Endodermal cell (in vitro differentiated cells): ENCODE data around the gene RTEL1. TPM values are rescaled to one million over a fixed set of nuclear protein-coding genes. Genes with fewer than 3 reads are reported as not detected.

Experiments
- DNase-seq: peaks from one replicate; pipeline ENCODE4 v3.0.0-alpha.2; 2017
- H3K27ac ChIP-seq: 2 replicates; pipeline ENCODE4 v1.5.1; 2013; ENCODE audit warnings: mild to moderate bottlenecking, low read depth, low read length, moderate library complexity
- H3K27me3 ChIP-seq: 2 replicates; pipeline ENCODE4 v1.6.1; 2013; ENCODE audit warnings: mild to moderate bottlenecking, low read length, moderate library complexity; ENCODE audit not compliant: insufficient read depth, control insufficient read depth, poor library complexity, severe bottlenecking
- H3K36me3 ChIP-seq: 2 replicates; pipeline ENCODE4 v1.7.0; 2013; ENCODE audit warnings: mild to moderate bottlenecking, low read length, moderate library complexity; ENCODE audit not compliant: control insufficient read depth, insufficient read depth
- H3K4me1 ChIP-seq: one replicate; pipeline ENCODE4 v1.7.0; 2013; ENCODE audit warnings: low read length; ENCODE audit not compliant: control insufficient read depth, insufficient read depth
- H3K4me3 ChIP-seq: 2 replicates; pipeline ENCODE4 v1.5.1; 2013; ENCODE audit warnings: mild to moderate bottlenecking, low read length, moderate library complexity
- H3K9ac ChIP-seq: 2 replicates; pipeline ENCODE4 v1.6.1; 2013; ENCODE audit warnings: mild to moderate bottlenecking, low read length, moderate library complexity; ENCODE audit not compliant: poor library complexity, severe bottlenecking; ENCODE audit errors: extremely low read depth
- H3K9me3 ChIP-seq: 2 replicates; pipeline ENCODE4 v1.6.1; 2013; ENCODE audit warnings: mild to moderate bottlenecking, low read length, moderate library complexity; ENCODE audit not compliant: control insufficient read depth
- H3K27ac Mint-ChIP-seq: 2 replicates; pipeline ENCODE4 v1.8.0; 2020; ENCODE audit warnings: mixed read lengths
- H3K27me3 Mint-ChIP-seq: 2 replicates; pipeline ENCODE4 v1.8.0; 2021; ENCODE audit warnings: mild to moderate bottlenecking, mixed read lengths; ENCODE audit not compliant: insufficient read depth
- H3K36me3 Mint-ChIP-seq: 2 replicates; pipeline ENCODE4 v1.8.0; 2020; ENCODE audit warnings: low read depth, mixed read lengths
- H3K4me1 Mint-ChIP-seq: 2 replicates; pipeline ENCODE4 v1.8.0; 2020; ENCODE audit warnings: mixed read lengths
- H3K4me3 Mint-ChIP-seq: 2 replicates; pipeline ENCODE4 v1.8.0; 2020; ENCODE audit warnings: mild to moderate bottlenecking, moderate library complexity, mixed read lengths
- H3K9me3 Mint-ChIP-seq: 2 replicates; pipeline ENCODE4 v1.8.0; 2020; ENCODE audit warnings: mild to moderate bottlenecking, mixed read lengths
- CTCF ChIP-seq: fragments of 200-600 bp; sonication (generic); conservative IDR thresholded peaks from 2 replicates; pipeline ENCODE4 v1.5.0; 2021; ENCODE audit warnings: antibody characterized with exemption, mild to moderate bottlenecking
- WGBS, 2 experiments: methylation state at CpG; one replicate each; pipeline versions ENCODE4 v1.1.5 to v1.1.7; 2013; ENCODE audit warnings: missing lambda C conversion rate in 2 of 2, mixed read lengths in 1 of 2; ENCODE audit not compliant: insufficient coverage in 1 of 2, insufficient read length in 1 of 2; 5-methylcytosine and 5-hydroxymethylcytosine counted together
- total RNA-seq, 2 donors: library from RNA; stranded (reverse); fragmentation: NEBNext Ultra II Directional in 1 of 2; extraction: Animal tissue kit (Norgen Biotek cat#: 25700) in 1 of 2; gene quantifications; 2 replicates in 1 of 2; 3 replicates in 1 of 2; pipeline ENCODE4 v1.2.1, GENCODE V29; 2021

Gene RTEL1
- total RNA-seq, 2 donors from 2014 or later, result 33.9 to 36.7 TPM

- no peak overlapping the region for H3K4me3 ChIP-seq
- H3K4me1 Mint-ChIP-seq, result peaks cover 9% of the 10 kb centered on the region
- peaks cover 41% of the 10 kb centered on the region for H3K36me3 Mint-ChIP-seq
- no peaks in the 10 kb centered on the region for H3K9me3 ChIP-seq
- no peaks in the 10 kb centered on the region for H3K27me3 ChIP-seq
- H3K9me3 Mint-ChIP-seq, result no peaks in the 10 kb centered on the region
- H3K36me3 ChIP-seq, result peaks cover 32% of the 10 kb centered on the region
- H3K9ac ChIP-seq, result no peak overlapping the region
- DNase-seq, result no peak
- no peak overlapping the region for H3K27ac Mint-ChIP-seq
- H3K27me3 Mint-ChIP-seq, result no peaks in the 10 kb centered on the region
- no peak overlapping the region for H3K27ac ChIP-seq
- 91 to 95% methylated on average over 7 to 8 of the region's 8 CpGs for WGBS, 2 experiments
- peak overlapping the region; percentile 84 for H3K4me3 Mint-ChIP-seq
- TF ChIP-seq CTCF, result no peak
- H3K4me1 ChIP-seq, result peaks cover 12% of the 10 kb centered on the region
These were observed 47.3 kb downstream of the RTEL1 start for GRCh38 chr20:63705232-63706026.

- Mint-ChIP-seq H3K36me3 (peaks cover 48% of the 10 kb centered on the region), H3K27ac (no peak overlapping the region), H3K4me1 (peaks cover 9% of the 10 kb centered on the region), H3K27me3 (no peaks in the 10 kb centered on the region), H3K9me3 (no peaks in the 10 kb centered on the region), H3K4me3 (peak overlapping the region; percentile 84)
- Histone ChIP-seq H3K9me3 (no peaks in the 10 kb centered on the region), H3K4me1 (peaks cover 12% of the 10 kb centered on the region), H3K4me3 (peak overlapping the region; percentile 90), H3K9ac (peak overlapping the region; percentile 78), H3K27me3 (no peaks in the 10 kb centered on the region), H3K27ac (no peak overlapping the region), H3K36me3 (peaks cover 40% of the 10 kb centered on the region)
- WGBS, 2 experiments, result 91 to 98% methylated on average over 10 to 12 of the region's 12 CpGs
- DNase-seq, result no peak
- TF ChIP-seq CTCF, result no peak
These were observed 48.0 kb downstream of the RTEL1 start for GRCh38 chr20:63706027-63706695.

GRCh38 chr20:63706852-63707557 lies 48.9 kb downstream of the RTEL1 start:
- H3K4me3 ChIP-seq, result peak overlapping the region; percentile 90
- H3K4me1 ChIP-seq, result peaks cover 12% of the 10 kb centered on the region
- Mint-ChIP-seq H3K27me3 (no peaks in the 10 kb centered on the region), H3K9me3 (no peaks in the 10 kb centered on the region), H3K4me3 (peak overlapping the region; percentile 84), H3K27ac (peak overlapping the region; percentile 70), H3K36me3 (peaks cover 57% of the 10 kb centered on the region), H3K4me1 (peaks cover 9% of the 10 kb centered on the region)
- no peaks in the 10 kb centered on the region for H3K27me3 ChIP-seq
- H3K27ac ChIP-seq, result no peak overlapping the region
- peaks cover 4% of the 10 kb centered on the region for H3K9me3 ChIP-seq
- TF ChIP-seq CTCF, result peak; percentile 66
- 7 to 17% methylated on average over 27 to 56 of the region's 56 CpGs for WGBS, 2 experiments
- peak; percentile 75 for DNase-seq
- H3K36me3 ChIP-seq, result peaks cover 48% of the 10 kb centered on the region
- peak overlapping the region; percentile 78 for H3K9ac ChIP-seq
